ENCODE data around the gene PTPN14.

Gene PTPN14

GRCh38 chr1:214360116-214360515, 191.3 kb downstream of the PTPN14 start:
- no peak for DNase-seq

DNA sequence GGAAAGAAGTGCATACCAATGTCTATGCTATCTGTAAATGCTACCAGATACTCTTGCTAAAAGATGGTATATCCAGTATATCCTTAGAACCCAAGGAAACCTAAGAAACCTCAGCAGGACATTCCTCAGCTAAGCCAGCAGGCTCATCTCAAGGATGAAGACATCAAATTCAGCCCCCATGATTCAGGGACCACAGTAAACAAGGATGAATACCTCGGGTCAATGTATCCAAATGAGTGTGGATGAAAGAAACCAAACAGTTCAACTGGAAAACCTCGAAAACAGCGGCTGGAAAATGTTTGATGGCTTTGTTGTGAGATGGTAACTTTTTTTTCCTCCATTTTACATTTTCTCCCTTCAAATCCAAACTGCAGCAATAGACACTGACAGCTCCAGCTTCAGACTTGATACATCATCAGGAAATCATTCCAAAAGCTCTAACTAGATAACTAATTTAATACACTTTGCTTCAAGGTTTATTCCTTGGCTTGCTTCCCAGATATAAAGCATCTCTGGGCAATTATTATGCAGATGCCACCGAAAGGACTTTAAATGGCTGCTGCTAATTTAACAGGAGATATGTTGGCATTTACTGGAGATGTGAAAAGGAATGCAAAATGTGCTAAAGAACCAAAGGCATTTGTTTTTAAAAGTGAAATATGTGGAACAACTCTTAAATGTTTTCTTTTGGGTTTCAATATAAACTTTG, 196.8 kb downstream of the PTPN14 start:
- no peak for DNase-seq

DNA sequence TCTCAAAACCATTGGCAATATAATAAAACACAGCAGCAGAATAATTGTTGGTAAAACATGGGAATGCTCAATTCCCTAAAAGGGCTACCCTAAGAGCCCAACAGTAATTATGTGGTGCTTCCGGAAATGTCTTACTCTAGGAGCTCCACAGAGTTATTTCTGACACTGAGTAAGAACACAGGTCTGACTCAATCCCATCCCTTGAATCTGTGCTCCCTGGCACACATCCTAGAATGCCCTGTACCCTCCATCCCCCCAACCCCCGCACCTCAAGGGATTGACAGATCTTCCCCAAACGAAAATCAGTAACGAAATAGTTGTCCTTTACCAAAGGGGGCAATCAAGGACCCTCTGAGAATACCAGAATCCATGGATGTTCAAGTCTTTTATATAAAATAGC, 198.6 kb downstream of the PTPN14 start:
- DNase-seq: no peak

- DNase-seq: no peak
These were observed 199.7 kb downstream of the PTPN14 start for GRCh38 chr1:214351551-214352277.

- no peak for DNase-seq
These were observed 201.6 kb downstream of the PTPN14 start for GRCh38 chr1:214349781-214350180.

- no peak for DNase-seq
These were observed 202.4 kb downstream of the PTPN14 start for GRCh38 chr1:214349008-214349407.

- DNase-seq: no peak
These were observed 206.5 kb downstream of the PTPN14 start for GRCh38 chr1:214344897-214345296.

- DNase-seq: no peak
These were observed 208.9 kb downstream of the PTPN14 start for GRCh38 chr1:214342525-214342924.

DNA sequence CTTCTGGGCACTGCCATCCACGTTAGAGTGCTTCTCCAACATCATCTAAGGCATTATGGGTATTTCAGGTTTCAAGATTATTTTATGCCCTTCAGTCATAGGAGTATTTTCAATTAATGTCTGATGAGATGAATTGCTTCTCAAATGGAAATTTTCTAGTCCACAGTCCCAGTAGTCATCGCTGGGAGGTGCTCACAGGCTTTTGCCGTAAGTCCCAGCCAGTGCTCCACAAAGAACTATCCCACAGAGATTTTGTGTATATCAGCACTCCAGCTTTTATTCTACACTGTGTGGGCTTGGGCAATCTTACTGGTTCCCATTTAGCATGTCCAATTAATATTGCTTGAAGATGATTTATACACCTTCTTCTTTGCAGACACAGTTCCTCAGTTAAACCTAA, 209.5 kb downstream of the PTPN14 start:
- DNase-seq: no peak

- DNase-seq: no peak
These were observed 209.9 kb downstream of the PTPN14 start for GRCh38 chr1:214341459-214341858.

DNA sequence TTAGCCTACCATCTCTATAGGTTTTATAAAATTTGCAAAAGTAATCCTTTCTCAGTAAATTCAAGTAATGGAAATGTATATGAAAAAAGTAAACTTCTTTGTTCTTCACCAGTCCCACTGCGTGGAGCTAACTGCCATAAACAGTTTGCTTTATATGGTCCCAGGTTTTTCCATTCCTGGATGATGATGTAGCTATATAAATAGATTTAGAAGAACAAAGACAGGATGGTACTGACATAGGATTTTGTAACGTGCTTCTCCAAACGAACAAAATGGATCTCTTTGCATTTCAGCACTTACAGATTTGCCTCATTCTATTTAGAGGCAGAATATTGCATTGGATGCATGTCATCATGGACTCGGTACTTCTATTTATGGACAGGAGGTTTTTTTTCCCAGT, 213.2 kb downstream of the PTPN14 start:
- DNase-seq: no peak

GRCh38 chr1:214337511-214337910, 213.9 kb downstream of the PTPN14 start:
- DNase-seq: no peak

GRCh38 chr1:214337015-214337414, 214.4 kb downstream of the PTPN14 start:
- no peak for DNase-seq

DNA sequence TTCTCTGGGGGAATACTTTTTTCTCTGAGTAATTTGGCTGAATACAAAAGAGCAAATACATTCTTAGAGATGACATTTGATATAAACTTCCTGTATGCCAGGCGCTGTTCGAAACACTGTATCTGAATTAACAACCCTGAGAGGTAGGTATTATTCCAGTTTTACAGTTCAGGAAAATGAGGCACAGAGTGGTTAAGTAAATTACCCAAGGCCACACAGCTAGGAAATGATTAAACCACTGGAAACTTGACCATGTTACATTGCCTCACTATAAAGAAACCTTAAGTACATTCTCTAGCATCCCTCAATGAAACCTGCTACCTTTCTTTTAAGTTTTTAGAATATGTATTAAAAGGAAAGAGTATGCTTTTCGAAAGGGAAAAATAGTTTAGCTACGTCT, 215.8 kb downstream of the PTPN14 start:
- DNase-seq: no peak

DNA sequence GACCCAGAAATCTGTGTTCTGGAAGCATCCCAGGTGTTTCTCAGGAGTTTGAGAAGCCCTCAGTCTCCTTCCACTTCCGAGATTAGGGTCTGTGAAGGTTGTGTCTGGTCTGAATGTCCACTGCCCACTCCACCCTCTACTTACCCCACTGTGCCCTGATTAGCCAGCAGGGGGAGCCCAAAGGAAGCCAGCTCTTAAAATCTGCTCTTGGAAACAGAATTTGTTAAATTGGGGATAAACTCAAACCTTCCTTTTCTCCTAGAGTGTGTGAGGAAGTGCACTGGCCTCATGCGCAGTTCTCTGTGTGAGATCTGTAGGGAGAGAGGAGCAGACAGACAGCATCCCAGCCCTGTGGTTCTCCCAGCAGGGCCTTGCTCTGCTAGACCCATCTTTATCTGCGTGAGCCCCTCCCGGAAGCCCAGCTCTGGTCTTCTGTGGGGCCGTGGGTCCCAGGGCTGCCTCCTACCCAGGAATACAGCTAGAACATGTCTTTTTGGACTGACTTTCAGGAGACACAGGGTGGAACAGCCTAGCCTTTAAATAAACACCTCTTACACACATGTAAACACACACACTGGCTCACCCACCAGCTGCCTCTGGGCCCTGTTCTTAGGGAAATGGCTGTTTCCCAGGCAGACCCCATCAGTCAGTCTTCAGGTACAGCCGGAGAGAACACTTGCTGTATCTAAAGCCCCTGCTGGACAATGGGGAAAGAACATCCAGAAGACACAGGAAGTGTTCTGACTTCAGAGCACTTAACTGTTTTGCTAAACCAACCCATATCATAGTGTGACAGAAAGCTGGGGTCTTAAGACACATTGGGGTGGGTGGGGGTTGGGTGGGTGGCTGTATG, 218.2 kb downstream of the PTPN14 start:
- peak; percentile 30 for DNase-seq

GRCh38 chr1:214331827-214332423, 219.5 kb downstream of the PTPN14 start:
- peak; percentile 45 for DNase-seq

DNA sequence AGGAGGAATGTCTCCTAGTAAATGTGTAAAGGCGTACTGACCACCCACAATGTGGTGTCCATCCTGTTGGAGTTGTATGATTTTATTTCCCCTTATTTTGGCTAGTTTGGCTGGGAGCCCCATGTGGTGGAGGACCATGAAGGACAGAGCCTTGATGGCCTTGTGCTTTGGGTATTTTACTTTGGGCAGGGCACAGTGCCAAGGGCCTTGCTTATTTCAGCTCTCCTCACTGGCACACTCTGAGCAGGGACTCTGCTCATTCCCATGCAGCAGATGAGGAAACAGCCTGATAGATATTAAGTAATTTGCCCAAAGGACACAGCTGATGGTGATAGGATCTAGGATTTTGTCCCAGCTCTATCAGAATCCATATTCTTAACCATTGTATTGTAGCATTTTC, 220.2 kb downstream of the PTPN14 start:
- DNase-seq: no peak

DNA sequence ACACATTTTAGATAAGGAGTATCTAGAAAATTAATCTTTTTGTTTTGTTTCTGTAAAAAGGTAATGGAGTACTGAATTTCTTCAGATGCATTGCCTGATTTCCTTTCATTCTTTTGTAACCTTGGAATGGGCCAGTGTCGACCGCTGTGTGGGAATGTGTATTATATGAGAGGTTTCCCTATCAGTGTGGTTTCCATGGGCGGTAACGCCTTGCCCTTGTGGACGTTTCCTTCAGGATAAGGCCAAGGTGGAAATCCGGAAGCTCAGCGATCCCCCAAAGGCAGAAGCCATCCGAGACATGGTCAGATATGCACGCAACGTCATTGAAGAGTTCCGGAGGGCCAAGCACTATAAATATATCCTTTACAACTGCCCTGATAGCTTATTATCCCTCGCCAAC, 220.7 kb downstream of the PTPN14 start:
- no peak for DNase-seq

GRCh38 chr1:214330222-214330621, 221.2 kb downstream of the PTPN14 start:
- no peak for DNase-seq

DNA sequence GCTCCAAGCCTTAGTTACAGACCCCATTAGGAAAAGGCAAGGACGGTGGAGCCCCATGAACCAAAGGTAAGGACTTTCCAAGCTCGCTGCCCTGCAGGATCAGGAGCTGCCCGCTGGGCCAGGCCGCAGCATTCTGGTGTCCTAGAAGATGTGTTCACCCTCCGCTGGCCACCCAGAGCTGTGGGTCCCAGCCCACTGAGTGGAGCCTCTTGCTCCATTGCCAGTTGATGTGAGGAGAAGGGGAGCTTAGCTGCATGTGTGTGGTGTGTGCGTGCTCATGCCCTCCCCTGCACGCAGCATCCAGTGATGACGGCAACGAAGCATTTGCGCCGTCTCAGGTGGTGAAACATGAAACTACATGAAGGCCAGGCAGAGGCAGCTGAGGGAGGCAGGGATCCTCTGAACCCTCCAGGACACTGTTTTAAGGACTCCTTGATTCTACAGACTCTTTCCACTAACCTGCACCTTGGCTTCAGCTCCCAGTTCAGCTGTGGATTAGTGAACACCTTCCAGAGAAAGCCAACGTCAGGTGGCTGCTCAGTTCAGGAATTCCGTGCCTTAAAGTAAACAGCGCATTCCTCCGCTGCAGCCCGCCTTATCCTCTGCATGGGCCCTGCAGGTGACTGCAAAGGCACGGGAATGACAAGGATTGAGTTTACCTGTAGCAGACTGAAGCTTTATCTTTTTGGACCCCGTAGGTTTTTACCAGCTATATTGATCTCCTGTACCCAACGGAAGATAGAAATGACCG, 221.8 kb downstream of the PTPN14 start:
- no peak for DNase-seq

DNA sequence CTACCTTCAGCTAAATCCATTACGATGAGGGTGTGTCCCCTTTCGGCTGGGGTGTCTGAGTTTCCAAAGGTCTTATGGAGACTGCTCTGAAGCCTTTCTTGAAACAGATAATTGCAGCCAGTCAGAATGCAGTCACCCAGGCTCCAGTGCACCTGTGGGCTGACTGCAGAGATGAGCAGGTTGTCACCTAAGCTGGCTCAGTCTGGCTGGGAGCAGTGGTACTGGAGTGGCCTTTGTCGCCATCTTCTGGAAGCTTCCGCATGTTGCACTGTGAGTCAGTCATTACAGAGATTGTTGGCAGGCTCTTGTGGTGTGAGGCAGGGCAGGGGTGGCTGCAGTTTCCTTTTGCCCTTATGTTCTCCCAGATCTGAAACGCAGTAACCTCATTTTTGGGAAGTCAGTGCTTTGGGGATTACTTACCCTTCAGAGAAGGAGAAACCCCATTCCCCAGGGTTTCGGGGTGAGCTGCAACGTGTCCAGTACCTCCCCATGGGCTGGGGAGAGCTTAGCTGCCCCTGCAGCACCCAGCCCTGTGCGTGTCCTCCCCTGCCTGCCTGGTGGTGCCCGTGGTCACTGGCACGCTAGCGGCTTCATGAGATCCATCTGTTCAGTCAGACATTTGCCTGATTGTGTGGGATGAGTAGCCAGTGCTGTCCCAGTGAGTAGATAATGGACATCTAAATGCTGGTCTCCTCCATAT, 222.5 kb downstream of the PTPN14 start:
- peak; percentile 76 for DNase-seq

DNA sequence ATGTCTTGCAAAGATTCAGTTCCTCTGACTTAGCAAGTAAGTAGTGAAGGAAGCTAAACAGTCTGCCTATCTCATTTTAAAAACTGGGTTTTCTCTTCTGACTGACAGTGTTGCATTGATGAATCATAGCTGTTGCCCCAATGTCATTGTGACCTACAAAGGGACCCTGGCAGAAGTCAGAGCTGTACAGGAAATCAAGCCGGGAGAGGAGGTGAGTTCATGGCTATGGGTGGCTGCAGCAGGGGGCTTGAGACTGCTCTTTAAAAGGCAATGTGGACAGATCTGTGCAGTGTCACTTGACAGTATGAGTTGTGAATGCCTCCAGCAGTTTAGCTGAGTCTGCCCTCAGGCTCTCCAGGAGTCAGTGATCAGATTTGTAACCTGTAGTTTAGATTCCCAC, 223.9 kb downstream of the PTPN14 start:
- DNase-seq: no peak

Data from activated CD8-positive, alpha-beta memory T cell treated with anti-CD3 and anti-CD28 coated beads, Interleukin-2, amount 50 U/mL, for 4 hours (primary cell).